ENCODE results near the gene CEP250.

CEP250 gene

DNA sequence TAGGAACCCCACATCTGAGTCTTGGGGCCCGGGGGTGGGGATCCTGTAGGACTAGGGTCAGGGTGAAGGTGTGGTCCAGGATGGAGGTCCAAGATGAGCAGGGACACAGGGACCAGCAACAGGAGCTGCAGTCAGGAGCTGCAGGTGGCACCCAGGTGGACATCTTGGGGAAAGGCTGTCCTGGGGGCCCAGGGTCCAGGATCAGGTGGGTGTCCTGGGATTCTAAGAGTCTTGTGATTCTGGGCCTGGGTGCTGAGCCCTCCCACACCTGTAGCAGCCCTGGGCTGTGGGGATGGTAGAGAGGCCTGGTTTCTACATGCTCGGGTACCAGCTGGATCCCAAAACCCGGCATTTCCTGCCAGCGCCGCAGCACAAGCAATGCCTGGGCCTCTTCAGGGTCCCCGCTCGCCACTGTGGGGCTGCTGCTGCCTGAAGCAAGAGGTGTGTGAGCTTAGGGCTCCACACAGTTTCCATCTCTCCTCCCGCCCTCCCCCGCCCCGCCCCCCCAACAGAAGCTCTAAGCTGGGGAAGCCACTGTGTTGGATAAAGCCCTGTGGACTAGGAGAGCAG, 107.2 kb downstream of the CEP250 start:
- no peak for DNase-seq (ENCODE audit: low read depth)

GRCh38 chr20:35563834-35564233, 108.4 kb downstream of the CEP250 start:
- no peak for DNase-seq (ENCODE audit: low read depth)

DNA sequence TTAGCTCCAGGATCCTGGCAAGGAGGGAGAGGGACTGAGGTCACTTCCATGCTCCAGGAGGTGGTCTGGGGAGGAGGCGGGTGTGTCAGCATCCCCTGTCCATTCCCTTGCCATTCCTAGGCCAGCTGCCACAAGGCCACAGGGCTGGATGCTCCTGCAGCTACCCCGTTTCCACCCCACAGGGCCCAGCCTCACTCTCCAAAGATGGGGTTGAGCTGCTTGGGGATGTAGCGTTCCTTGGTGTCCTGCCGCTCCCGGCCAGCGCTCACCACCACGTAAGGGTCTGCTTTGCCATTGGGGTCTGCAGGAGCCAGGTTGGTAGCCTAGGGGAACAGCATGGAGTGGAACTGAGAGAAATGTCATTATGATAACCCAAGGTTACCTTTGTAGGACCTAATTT, 109.5 kb downstream of the CEP250 start:
- DNase-seq (ENCODE audit: low read depth), result no peak

DNA sequence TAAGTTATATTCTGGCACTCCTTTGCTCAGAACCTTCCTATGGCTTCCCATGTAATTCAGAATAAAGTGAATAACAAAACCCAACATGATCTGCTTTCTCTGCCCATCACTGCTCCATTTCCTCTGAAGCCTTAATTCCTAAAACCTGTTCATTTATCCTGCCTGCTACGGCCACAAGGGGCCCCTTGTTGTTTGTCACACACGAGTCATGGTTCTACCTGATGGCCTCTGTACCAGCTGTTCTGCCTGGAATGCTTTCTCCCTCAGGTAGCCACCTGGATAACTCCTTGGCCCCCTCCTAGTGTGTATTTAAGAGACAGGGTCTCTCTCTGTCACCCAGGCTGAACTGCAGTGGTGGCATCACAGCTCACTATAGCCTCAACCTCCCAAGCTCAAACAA, 113.2 kb downstream of the CEP250 start:
- DNase-seq (ENCODE audit: low read depth), result no peak

Measured in GM04503 (cell line).